Measurements from ENCODE around the gene FRMD5. TPM values are rescaled to one million over a fixed set of nuclear protein-coding genes. Genes with fewer than 3 reads are reported as not detected.

Gene FRMD5
- total RNA-seq, 3 donors from 2014 or later: 1.8 to 2.3 (median 1.9) TPM

- no peak overlapping the region for H3K4me3 ChIP-seq
- intact Hi-C loops (cut with DNase I, micrococcal nuclease): no loop called here
- H3K36me3 ChIP-seq (ENCODE audit: low read depth): no peaks in the 10 kb centered on the region
- ATAC-seq (no peak), DNase-seq (no peak)
- H3K9me3 ChIP-seq: no peaks in the 10 kb centered on the region
- TF ChIP-seq, protein P1, sequence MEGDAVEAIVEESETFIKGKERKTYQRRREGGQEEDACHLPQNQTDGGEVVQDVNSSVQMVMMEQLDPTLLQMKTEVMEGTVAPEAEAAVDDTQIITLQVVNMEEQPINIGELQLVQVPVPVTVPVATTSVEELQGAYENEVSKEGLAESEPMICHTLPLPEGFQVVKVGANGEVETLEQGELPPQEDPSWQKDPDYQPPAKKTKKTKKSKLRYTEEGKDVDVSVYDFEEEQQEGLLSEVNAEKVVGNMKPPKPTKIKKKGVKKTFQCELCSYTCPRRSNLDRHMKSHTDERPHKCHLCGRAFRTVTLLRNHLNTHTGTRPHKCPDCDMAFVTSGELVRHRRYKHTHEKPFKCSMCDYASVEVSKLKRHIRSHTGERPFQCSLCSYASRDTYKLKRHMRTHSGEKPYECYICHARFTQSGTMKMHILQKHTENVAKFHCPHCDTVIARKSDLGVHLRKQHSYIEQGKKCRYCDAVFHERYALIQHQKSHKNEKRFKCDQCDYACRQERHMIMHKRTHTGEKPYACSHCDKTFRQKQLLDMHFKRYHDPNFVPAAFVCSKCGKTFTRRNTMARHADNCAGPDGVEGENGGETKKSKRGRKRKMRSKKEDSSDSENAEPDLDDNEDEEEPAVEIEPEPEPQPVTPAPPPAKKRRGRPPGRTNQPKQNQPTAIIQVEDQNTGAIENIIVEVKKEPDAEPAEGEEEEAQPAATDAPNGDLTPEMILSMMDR (IDR thresholded peaks at IDR 0.05): no peak
- no peaks in the 10 kb centered on the region for H3K4me1 ChIP-seq (ENCODE audit: low read depth)
These were observed 34.3 kb downstream of the FRMD5 start for GRCh38 chr15:44160796-44161195.

DNA sequence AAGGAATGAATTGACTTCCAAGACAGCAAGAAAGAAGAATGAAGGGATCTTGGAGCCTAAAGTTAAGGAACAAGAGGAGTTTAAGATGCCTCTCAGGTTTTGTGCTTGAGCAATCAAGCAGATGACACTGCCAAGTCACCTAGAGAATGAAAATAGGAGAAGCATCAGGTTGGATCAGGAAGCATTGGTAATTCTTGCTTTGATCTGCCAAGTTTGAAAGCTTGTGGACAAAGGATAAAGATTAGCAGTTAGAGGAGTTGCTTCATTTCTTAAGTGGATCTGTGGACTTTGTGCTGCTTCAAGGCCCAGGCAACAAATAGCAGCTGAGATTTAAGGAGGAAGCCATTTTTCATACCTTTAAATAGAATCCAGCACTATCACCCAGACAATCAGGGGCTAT lies 35.6 kb downstream of the FRMD5 start:
- Histone ChIP-seq H3K4me1 (ENCODE audit: low read depth) (no peaks in the 10 kb centered on the region), H3K9me3 (no peaks in the 10 kb centered on the region), H3K36me3 (ENCODE audit: low read depth) (no peaks in the 10 kb centered on the region), H3K4me3 (no peak overlapping the region)
- TF ChIP-seq, protein P1 (IDR thresholded peaks at IDR 0.05): no peak
- no peak for ATAC-seq
- intact Hi-C loops (cut with DNase I, micrococcal nuclease): no loop called here
- DNase-seq: no peak

- intact Hi-C loops (cut with DNase I, micrococcal nuclease): no loop called here
- Histone ChIP-seq H3K4me3 (no peak overlapping the region), H3K9me3 (no peaks in the 10 kb centered on the region), H3K4me1 (ENCODE audit: low read depth) (no peaks in the 10 kb centered on the region), H3K36me3 (ENCODE audit: low read depth) (no peaks in the 10 kb centered on the region)
- TF ChIP-seq, protein P1 (IDR thresholded peaks at IDR 0.05): no peak
- no peak for ATAC-seq
- no peak for DNase-seq
These were observed 37.0 kb downstream of the FRMD5 start for GRCh38 chr15:44158111-44158510.

GRCh38 chr15:44157679-44158078 lies 37.4 kb downstream of the FRMD5 start:
- Histone ChIP-seq H3K4me1 (ENCODE audit: low read depth) (no peaks in the 10 kb centered on the region), H3K9me3 (no peaks in the 10 kb centered on the region), H3K4me3 (no peak overlapping the region), H3K36me3 (ENCODE audit: low read depth) (no peaks in the 10 kb centered on the region)
- ATAC-seq: peak; percentile 61
- DNase-seq: no peak
- intact Hi-C loops (cut with DNase I, micrococcal nuclease): no loop called here
- TF ChIP-seq, protein P1 (IDR thresholded peaks at IDR 0.05): no peak

GRCh38 chr15:44153352-44153751 lies 41.7 kb downstream of the FRMD5 start:
- H3K36me3 ChIP-seq (ENCODE audit: low read depth): no peaks in the 10 kb centered on the region
- DNase-seq (no peak), ATAC-seq (no peak)
- TF ChIP-seq, protein P1 (IDR thresholded peaks at IDR 0.05): no peak
- no peak overlapping the region for H3K4me3 ChIP-seq
- no peaks in the 10 kb centered on the region for H3K9me3 ChIP-seq
- intact Hi-C loops (cut with DNase I, micrococcal nuclease): no loop called here
- no peaks in the 10 kb centered on the region for H3K4me1 ChIP-seq (ENCODE audit: low read depth)

- H3K9me3 ChIP-seq: no peaks in the 10 kb centered on the region
- ATAC-seq (no peak), DNase-seq (no peak)
- no peaks in the 10 kb centered on the region for H3K36me3 ChIP-seq (ENCODE audit: low read depth)
- no peaks in the 10 kb centered on the region for H3K4me1 ChIP-seq (ENCODE audit: low read depth)
- intact Hi-C loops (cut with DNase I, micrococcal nuclease): no loop called here
- H3K4me3 ChIP-seq: no peak overlapping the region
- TF ChIP-seq, protein P1 (IDR thresholded peaks at IDR 0.05): no peak
These were observed 45.8 kb downstream of the FRMD5 start for GRCh38 chr15:44149224-44149623.
